ENCODE data around the gene SPATA16. TPM values are rescaled to one million over a fixed set of nuclear protein-coding genes. Genes with fewer than 3 reads are reported as not detected.

The SPATA16 gene
- total RNA-seq, 1 experiment from 2014 or later, result 0.44 TPM

GRCh38 chr3:172929451-172929850 is 211.6 kb downstream of the SPATA16 start (continued):
- no peak for TF ChIP-seq FOXP4 (CRISPR knock-in tag; IDR thresholded peaks at IDR 0.05)
- TF ChIP-seq HMGXB4 (CRISPR knock-in tag; IDR thresholded peaks at IDR 0.05), result no peak
- no peak for TF ChIP-seq CREM (CRISPR knock-in tag; IDR thresholded peaks at IDR 0.05)
- TF ChIP-seq TEAD4 (CRISPR knock-in tag; IDR thresholded peaks at IDR 0.05), result no peak
- TF ChIP-seq ZNF425 (CRISPR knock-in tag; conservative IDR thresholded peaks at IDR 0.05), result no peak

- no peak overlapping the region for H3K4me3 Mint-ChIP-seq
- TF ChIP-seq NR2C2 (CRISPR knock-in tag; IDR thresholded peaks at IDR 0.05), result no peak
- TF ChIP-seq CBFB (CRISPR knock-in tag; IDR thresholded peaks at IDR 0.05; ENCODE audit: low read depth), result no peak
- TF ChIP-seq STAT6 (CRISPR knock-in tag; conservative IDR thresholded peaks at IDR 0.05; ENCODE audit: low read depth), result no peak
- no peak for TF ChIP-seq CREM (CRISPR knock-in tag; IDR thresholded peaks at IDR 0.05)
- no peak for TF ChIP-seq HMGA2 (CRISPR knock-in tag; IDR thresholded peaks at IDR 0.05)
- no peak for TF ChIP-seq FOXJ3 (CRISPR knock-in tag; IDR thresholded peaks at IDR 0.05; ENCODE audit: borderline replicate concordance)
- TF ChIP-seq ZNF425 (CRISPR knock-in tag; conservative IDR thresholded peaks at IDR 0.05), result no peak
- H3K36me3 Mint-ChIP-seq, result no peaks in the 10 kb centered on the region
- H3K4me1 Mint-ChIP-seq, result peaks cover 14% of the 10 kb centered on the region
- CTCF ChIA-PET, result no interaction called here
- H3K27me3 Mint-ChIP-seq (ENCODE audit: low read depth), result no peaks in the 10 kb centered on the region; the same call in 1 of the 2 replicates
- H3K27ac Mint-ChIP-seq, result no peak overlapping the region
- no peaks in the 10 kb centered on the region for H3K9me3 Mint-ChIP-seq
- no peak for DNase-seq (ENCODE audit: low spot score)
- POLR2A ChIA-PET, result no interaction called here
- no peak for ATAC-seq
Observed at GRCh38 chr3:172924546-172924945, 216.5 kb downstream of the SPATA16 start.

GRCh38 chr3:172919297-172919683 is 221.7 kb downstream of the SPATA16 start:
- H3K4me1 Mint-ChIP-seq, result peaks cover 43% of the 10 kb centered on the region
- H3K27me3 Mint-ChIP-seq (ENCODE audit: low read depth), result no peaks in the 10 kb centered on the region
- no peak overlapping the region for H3K4me3 Mint-ChIP-seq
- no peak overlapping the region for H3K27ac Mint-ChIP-seq
- H3K9me3 Mint-ChIP-seq, result no peaks in the 10 kb centered on the region
- ChIA-PET CTCF (no interaction called here), POLR2A (no interaction called here)
- H3K36me3 Mint-ChIP-seq, result no peaks in the 10 kb centered on the region
- TF ChIP-seq E2F1 (CRISPR knock-in tag; IDR thresholded peaks at IDR 0.05) (no peak), ZNF425 (CRISPR knock-in tag; conservative IDR thresholded peaks at IDR 0.05) (no peak), FOXJ3 (CRISPR knock-in tag; IDR thresholded peaks at IDR 0.05; ENCODE audit: borderline replicate concordance) (no peak), IRF2 (CRISPR knock-in tag; IDR thresholded peaks at IDR 0.05; ENCODE audit: borderline replicate concordance, low read depth) (no peak), NFATC4 (CRISPR knock-in tag; IDR thresholded peaks at IDR 0.05) (no peak), TEAD4 (CRISPR knock-in tag; IDR thresholded peaks at IDR 0.05) (no peak), ZNF423 (CRISPR knock-in tag; IDR thresholded peaks at IDR 0.05) (no peak), ZNF219 (CRISPR knock-in tag; IDR thresholded peaks at IDR 0.05; ENCODE audit: borderline replicate concordance) (no peak), ZNF396 (CRISPR knock-in tag; IDR thresholded peaks at IDR 0.05; ENCODE audit: borderline replicate concordance) (no peak)
- no peak for DNase-seq (ENCODE audit: low spot score)
- ATAC-seq, result no peak
